ENCODE measurements around the gene HGFAC. TPM values are rescaled to one million over a fixed set of nuclear protein-coding genes. Genes with fewer than 3 reads are reported as not detected.

The HGFAC gene
- total RNA-seq, 1 donor from 2014 or later: 0.35 TPM

GRCh38 chr4:3426465-3427133, 15.2 kb upstream of the HGFAC start:
- Mint-ChIP-seq H3K4me1 (ENCODE audit: low read depth) (no peaks in the 10 kb centered on the region), H3K36me3 (ENCODE audit: low read depth) (peaks cover 9% of the 10 kb centered on the region), H3K27ac (ENCODE audit: unreplicated experiment) (no peak overlapping the region), H3K9me3 (ENCODE audit: low read depth) (no peaks in the 10 kb centered on the region), H3K27me3 (ENCODE audit: low read depth) (no peaks in the 10 kb centered on the region), H3K4me3 (ENCODE audit: unreplicated experiment) (no peak overlapping the region)
- no peak for DNase-seq (ENCODE audit: low spot score)
- no peak for TF ChIP-seq CTCF (IDR thresholded peaks at IDR 0.05)

DNA sequence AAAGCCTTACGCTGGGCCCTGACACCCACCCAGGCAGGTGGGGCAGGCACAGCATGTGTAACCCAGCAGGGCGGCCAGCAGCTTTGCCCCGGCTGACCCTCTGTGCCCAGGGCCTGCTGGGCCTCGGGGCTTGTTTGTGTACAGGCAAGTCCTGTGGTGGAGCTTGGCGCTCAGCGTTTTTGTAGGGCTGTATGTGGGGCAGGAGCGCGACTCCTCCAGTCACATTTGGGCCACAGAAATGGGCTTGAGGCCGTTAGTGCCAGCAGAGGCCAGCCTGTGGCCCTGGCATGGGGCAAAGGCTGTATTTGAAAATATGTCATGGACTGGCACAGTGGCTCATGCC, 14.7 kb upstream of the HGFAC start:
- TF ChIP-seq CTCF (IDR thresholded peaks at IDR 0.05): no peak
- no peak for DNase-seq (ENCODE audit: low spot score)
- Mint-ChIP-seq H3K9me3 (ENCODE audit: low read depth) (no peaks in the 10 kb centered on the region), H3K4me3 (ENCODE audit: unreplicated experiment) (no peak overlapping the region), H3K27ac (ENCODE audit: unreplicated experiment) (no peak overlapping the region), H3K4me1 (ENCODE audit: low read depth) (no peaks in the 10 kb centered on the region), H3K36me3 (ENCODE audit: low read depth) (peaks cover 9% of the 10 kb centered on the region), H3K27me3 (ENCODE audit: low read depth) (no peaks in the 10 kb centered on the region)

DNA sequence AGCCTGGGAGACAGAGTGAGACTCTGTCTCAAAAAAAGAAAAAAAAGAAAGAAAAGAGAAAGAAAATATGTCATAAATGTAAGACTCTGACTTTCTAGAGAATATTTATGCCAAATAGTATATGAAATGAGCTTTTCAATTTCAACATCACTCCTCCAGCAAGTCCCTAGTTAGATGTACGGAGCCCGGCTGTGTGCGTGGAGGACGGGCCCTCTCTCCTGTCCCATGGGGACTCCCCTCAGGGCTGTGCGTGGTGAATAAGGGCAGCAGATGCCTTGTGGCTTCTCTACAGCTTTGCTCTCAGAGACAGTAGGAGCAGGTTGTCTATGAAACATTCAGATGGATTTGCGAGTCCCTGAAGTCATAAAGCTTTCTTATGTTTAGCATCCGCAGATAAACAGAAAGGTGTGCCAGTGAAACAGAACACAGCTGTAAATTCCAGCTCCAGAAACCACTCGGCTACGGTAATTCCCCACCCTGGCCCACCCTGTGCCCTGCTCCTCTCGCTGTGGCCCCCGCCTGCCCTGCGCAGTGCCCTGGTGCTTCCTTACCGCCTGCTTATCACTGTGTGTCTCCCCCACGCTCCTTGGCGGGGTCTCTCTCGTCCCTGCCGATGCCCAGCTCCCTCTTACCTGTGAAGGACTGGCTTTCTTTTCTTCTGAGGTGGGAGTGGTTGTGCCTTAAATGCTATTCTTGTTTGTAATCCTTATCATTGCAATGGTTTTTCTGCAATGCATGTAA, 13.9 kb upstream of the HGFAC start:
- no peaks in the 10 kb centered on the region for H3K9me3 Mint-ChIP-seq (ENCODE audit: low read depth)
- TF ChIP-seq CTCF (IDR thresholded peaks at IDR 0.05): no peak
- H3K27me3 Mint-ChIP-seq (ENCODE audit: low read depth): no peaks in the 10 kb centered on the region
- H3K4me1 Mint-ChIP-seq (ENCODE audit: low read depth): no peaks in the 10 kb centered on the region
- H3K36me3 Mint-ChIP-seq (ENCODE audit: low read depth): peaks cover 9% of the 10 kb centered on the region
- no peak overlapping the region for H3K4me3 Mint-ChIP-seq (ENCODE audit: unreplicated experiment)
- DNase-seq (ENCODE audit: low spot score): no peak
- no peak overlapping the region for H3K27ac Mint-ChIP-seq (ENCODE audit: unreplicated experiment)

DNA sequence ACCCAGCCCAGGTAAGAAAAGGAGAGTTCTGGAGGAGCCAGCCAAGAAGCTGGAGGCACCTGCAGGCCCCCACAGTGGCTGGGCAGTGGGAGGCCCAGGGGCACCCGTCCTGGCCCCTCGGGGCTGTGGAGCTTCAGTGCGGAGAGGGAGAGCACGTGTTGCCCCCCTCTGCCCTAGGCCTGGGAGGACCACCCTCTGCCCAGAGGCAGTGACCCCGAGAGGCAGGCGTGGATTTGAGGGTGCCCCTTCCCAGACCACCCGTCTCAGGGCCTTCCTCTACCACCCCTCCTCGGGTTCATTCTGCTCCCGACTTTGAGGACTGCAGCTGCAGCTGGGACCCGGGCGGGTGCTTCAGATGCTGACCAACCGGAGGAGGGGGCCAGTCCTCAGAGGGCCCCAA, 12.1 kb upstream of the HGFAC start:
- Mint-ChIP-seq H3K4me3 (ENCODE audit: unreplicated experiment) (no peak overlapping the region), H3K36me3 (ENCODE audit: low read depth) (peaks cover 6% of the 10 kb centered on the region), H3K4me1 (ENCODE audit: low read depth) (no peaks in the 10 kb centered on the region), H3K27me3 (ENCODE audit: low read depth) (no peaks in the 10 kb centered on the region), H3K27ac (ENCODE audit: unreplicated experiment) (no peak overlapping the region), H3K9me3 (ENCODE audit: low read depth) (no peaks in the 10 kb centered on the region)
- TF ChIP-seq CTCF (IDR thresholded peaks at IDR 0.05): no peak
- no peak for DNase-seq (ENCODE audit: low spot score)

GRCh38 chr4:3430524-3430923, 11.2 kb upstream of the HGFAC start:
- H3K9me3 Mint-ChIP-seq (ENCODE audit: low read depth): no peaks in the 10 kb centered on the region
- TF ChIP-seq CTCF (IDR thresholded peaks at IDR 0.05): no peak
- H3K4me1 Mint-ChIP-seq (ENCODE audit: low read depth): no peaks in the 10 kb centered on the region
- H3K36me3 Mint-ChIP-seq (ENCODE audit: low read depth): peaks cover 6% of the 10 kb centered on the region
- DNase-seq (ENCODE audit: low spot score): no peak
- no peaks in the 10 kb centered on the region for H3K27me3 Mint-ChIP-seq (ENCODE audit: low read depth)
- no peak overlapping the region for H3K4me3 Mint-ChIP-seq (ENCODE audit: unreplicated experiment)
- H3K27ac Mint-ChIP-seq (ENCODE audit: unreplicated experiment): no peak overlapping the region
